ENCODE data around the gene TFAP2B.

The TFAP2B gene

DNA sequence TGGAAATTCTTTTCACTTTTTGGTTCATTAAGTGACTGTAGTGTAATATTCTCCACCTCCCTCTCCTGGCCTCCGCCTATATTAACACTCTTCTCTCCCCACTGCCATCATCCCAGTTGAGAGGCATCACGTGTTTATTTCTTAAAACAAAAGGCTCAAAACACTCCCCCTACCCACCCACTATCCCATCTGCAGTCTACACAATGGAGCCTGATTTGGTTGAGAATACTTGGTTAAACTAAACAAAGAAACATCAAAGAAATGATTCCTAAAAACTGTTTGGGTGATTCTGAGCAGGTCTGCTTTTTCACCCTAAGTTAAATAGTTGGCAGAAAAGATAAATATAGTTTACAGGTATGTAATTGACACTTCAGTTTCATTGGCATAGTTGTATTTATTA lies 5.9 kb downstream of the TFAP2B start:
- DNase-seq (ENCODE audit: low read depth in 1 of 2, low spot score in 1 of 2): no peak

DNA sequence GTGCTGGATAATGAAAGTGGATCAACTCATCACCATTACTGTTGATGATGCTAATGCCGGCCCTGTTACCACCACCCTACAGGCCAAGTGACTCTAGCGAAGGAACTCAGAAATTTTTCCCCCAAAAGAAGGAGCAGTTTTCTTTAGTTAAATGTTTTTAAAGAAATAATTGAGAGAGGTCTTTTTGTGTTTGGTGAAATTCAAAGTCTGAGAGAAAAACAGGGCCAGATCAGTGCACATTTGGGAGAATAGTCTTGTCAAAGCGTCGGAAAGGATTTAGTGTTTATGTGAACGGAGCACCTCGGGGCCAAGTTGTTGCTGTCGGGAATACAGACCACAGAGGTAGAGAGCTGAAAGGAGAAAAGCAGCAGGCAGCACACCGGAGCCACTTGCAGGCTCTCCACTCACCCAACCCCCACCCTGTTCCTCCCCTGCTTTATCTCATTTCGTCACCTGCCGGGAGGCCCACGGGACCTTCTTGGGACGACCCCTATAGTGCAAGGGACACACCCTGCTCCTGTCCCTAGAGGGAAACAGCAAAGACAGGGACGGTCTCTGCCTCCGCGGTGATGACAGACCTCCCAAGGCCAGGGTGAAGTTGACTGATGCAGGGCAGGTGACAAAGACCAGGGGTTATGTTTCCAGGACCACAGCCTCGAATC lies 6.8 kb downstream of the TFAP2B start:
- no peak for DNase-seq (ENCODE audit: low read depth in 1 of 2, low spot score in 1 of 2)

DNA sequence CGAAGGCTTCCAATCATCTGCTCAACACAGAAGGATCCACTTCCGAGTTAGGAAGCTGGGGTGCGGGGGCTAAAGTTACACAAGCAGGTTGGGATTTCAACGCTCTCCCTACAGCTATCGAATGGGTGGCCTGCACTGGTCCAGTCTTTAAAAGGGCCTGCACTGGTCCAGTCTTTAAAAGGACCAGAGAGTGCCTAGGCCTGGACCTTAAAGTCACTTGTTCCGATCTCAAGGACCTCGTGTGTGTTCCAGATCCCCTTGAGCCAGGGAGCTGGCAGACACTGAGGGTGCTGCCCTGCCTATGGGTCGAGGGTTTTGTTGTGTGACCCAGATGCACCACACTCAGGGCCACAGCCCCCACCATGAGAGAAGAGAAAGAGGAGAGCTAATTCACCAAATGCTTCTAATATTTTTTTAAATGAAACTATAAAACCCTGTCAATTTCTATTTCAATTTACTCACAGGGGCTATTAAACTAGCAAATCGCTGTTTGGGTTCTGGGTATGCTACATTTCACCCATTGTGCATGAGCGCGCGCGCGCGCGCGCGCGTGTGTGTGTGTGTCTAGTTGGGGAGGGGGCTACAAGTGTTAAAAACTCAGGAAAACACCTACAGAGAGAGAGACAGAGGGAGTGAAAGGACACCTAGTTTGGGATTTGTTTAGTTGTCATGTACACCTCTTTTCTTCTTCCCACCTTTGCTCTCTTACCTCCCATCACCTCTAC lies 7.5 kb downstream of the TFAP2B start:
- DNase-seq (ENCODE audit: low read depth in 1 of 2, low spot score in 1 of 2): no peak

DNA sequence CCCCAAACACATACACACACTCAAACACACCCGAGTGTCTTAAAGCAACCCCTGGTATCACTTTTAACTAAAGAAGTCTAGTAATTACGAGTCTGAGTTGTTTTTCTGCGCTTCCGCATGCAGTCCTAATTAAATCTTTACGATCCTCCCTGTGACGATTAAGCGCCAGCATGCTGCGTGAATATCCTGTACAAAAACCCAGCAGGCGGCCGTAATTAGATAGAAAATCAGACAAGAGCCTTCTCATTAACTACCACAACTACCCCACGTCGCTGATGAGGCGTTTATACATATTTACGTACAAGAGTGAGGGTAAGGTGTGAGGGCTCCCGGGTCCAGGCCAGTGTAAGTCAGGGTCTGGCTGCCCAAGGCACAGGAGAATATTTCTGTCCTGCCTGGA lies 8.1 kb downstream of the TFAP2B start:
- no peak for DNase-seq (ENCODE audit: low read depth in 1 of 2, low spot score in 1 of 2)

- DNase-seq (ENCODE audit: low read depth in 1 of 2, low spot score in 1 of 2): no peak
Observed at GRCh38 chr6:50829049-50829448, 10.4 kb downstream of the TFAP2B start.

GRCh38 chr6:50829898-50830444 lies 11.3 kb downstream of the TFAP2B start:
- no peak for DNase-seq (ENCODE audit: low read depth in 1 of 2, low spot score in 1 of 2)

- no peak for DNase-seq (ENCODE audit: low read depth in 1 of 2, low spot score in 1 of 2)
Observed at GRCh38 chr6:50831186-50831585, 12.5 kb downstream of the TFAP2B start.

DNA sequence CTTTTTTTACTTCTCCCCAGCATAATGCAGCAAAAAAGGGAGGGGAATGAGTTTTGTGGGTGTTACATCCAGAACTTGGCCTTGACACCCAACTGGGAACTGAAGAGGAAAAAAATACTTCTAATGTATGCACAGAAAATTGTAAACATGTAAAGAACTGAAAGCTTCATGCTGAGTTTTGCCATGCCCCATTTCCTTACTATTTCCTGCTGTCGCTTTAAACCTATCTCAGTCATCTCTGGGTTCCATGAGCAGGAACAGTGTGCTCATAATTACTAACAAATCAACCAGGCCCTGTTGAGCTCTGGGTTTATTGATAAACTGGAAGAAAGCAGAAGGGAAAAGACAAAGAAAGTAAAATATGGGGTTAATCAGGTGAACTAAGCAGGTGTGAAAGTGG lies 14.2 kb downstream of the TFAP2B start:
- DNase-seq (ENCODE audit: low read depth in 1 of 2, low spot score in 1 of 2): no peak

GRCh38 chr6:50834929-50835410 lies 16.3 kb downstream of the TFAP2B start:
- no peak for DNase-seq (ENCODE audit: low read depth in 1 of 2, low spot score in 1 of 2)

- DNase-seq (ENCODE audit: low read depth in 1 of 2, low spot score in 1 of 2): no peak
Observed at GRCh38 chr6:50836231-50836630, 17.6 kb downstream of the TFAP2B start.

GRCh38 chr6:50837589-50838445 lies 19.1 kb downstream of the TFAP2B start:
- no peak for DNase-seq (ENCODE audit: low read depth in 1 of 2, low spot score in 1 of 2)

GRCh38 chr6:50840112-50840810 lies 21.6 kb downstream of the TFAP2B start:
- no peak for DNase-seq (ENCODE audit: low read depth in 1 of 2, low spot score in 1 of 2)

DNA sequence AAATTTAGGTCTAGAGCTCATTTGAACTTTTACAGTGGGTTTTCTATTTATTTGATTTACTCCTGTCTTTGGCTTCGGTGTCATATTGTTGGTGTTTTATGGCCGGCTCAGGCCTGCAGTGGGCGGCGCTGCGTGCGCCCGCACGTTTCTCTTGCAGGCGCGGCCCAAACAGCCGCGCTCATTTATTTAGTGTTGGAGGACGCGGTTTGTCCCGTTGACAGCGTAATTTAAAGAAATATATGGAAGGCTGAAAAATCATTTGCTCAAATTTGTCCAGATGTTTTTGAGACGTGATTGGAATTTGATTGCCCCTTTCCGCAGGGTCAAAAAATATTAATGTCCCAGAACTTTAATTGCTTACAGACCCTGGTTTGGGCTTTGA lies 22.1 kb downstream of the TFAP2B start:
- DNase-seq (ENCODE audit: low read depth in 1 of 2, low spot score in 1 of 2): no peak

DNA sequence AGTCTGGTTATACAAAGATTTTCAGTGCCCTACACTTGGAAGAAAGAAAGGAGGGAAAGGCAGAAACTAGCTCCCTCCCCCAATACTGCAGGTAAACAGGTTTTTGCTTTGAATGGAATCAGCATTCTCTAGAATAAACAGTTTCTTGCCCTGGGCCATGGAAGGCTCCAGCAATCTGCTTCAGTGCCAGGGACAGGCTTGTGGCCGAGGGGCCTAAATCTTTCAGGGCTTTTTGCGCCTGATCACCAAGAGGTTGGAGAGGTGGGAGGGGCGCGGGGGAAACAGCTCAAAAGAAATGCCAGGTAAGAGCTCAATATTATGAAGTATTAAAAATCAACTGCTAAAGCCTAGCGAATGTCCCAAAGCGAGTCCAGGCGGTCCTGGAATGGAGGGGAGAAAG lies 23.8 kb downstream of the TFAP2B start:
- DNase-seq (ENCODE audit: low read depth in 1 of 2, low spot score in 1 of 2): no peak

DNA sequence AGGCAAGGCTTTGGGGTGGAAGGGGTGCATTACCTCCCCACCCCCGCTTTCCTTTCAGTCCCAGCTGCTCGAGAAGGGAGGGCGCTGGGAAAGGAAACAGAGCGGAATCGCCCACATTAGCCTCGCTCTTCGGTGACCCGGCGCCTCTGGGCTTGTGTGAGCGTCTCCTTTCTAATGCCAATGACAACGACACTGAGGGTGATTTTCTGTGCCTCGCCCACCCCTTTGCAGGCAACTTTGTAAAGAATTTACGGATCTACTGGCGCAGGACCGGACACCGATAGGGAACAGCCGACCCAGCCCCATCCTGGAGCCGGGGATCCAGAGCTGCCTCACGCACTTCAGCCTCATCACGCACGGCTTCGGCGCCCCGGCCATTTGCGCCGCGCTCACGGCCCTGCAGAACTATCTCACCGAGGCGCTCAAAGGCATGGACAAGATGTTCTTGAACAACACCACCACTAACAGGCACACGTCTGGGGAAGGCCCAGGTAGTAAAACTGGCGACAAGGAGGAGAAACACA lies 24.3 kb downstream of the TFAP2B start:
- no peak for DNase-seq (ENCODE audit: low read depth in 1 of 2, low spot score in 1 of 2)

GRCh38 chr6:50843842-50844241 lies 25.2 kb downstream of the TFAP2B start:
- DNase-seq (ENCODE audit: low read depth in 1 of 2, low spot score in 1 of 2): no peak

- DNase-seq (ENCODE audit: low read depth in 1 of 2, low spot score in 1 of 2): no peak
Observed at GRCh38 chr6:50845499-50846143, 26.9 kb downstream of the TFAP2B start.

DNA sequence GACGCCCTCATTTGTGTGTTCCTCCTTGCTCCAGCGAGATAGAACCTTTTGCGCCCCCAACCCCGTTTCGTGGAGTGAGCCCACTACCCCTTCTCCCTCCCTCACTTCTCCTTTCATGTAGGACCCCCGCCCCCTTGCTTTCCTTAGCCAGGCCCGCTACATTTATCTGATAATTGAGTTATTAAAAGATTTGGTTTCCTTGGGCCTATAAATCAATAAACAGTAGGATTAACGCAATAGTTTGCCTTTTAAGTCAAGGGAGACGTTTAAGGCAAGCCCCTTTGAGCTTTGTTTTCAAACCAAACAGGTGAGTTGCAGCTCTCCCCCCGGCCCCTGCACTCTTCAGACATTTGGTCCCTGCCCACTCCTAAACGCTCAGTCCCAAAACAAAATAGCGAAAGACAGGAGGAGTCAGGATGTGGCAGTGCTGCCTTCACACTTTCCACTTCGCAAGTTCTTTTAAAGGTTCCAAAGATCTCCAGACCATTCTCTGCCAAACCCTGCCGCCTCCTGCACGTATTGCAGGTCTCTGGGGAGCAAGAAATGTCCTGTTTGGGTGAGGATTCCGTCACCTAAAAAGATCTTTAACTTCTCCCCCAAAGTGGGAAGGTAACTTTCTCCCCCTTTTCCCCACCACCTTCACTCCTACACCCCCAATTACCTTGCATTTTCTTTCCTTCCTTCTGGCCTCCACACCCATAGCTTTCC lies 27.6 kb downstream of the TFAP2B start:
- DNase-seq (ENCODE audit: low read depth in 1 of 2, low spot score in 1 of 2): no peak

DNA sequence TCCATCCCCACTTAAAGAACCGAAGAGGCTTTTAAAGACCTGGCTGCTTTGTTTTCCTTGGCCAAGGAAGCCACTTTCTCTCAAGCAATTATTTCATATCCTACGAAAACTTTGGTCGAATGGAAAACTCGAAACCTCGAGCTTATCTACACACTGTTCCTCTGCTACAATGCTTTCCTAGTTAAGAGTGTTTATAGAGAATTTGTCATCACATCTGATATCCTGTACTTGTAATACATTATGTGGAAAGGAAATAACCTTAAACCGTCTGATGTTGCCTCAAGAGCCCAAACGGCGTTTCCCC lies 28.1 kb downstream of the TFAP2B start:
- DNase-seq (ENCODE audit: low read depth in 1 of 2, low spot score in 1 of 2): no peak

Data from activated CD4-positive, alpha-beta T cell treated with anti-CD3 and anti-CD28 coated beads, Interleukin-2, amount 50 U/mL, for 24 hours (primary cell).